HL-60/S4 treated with retinoic acid at 250 ng/mL for 4 days and 3 days (cell line): ENCODE measurements around the gene TAF1D.
"Not testable (repeated sequence)": the region's sequence is repeated elsewhere in the genome, so short reads cannot be mapped to it uniquely, and the experiment has no call there.

Source experiments
- in situ Hi-C: fragments of 300-500 bp; cut with MboI; formaldehyde crosslinking; loops from 2 replicates; pipeline ENCODE4 v1.7.0; 2022; ENCODE audit warnings: low sequenced_read_pairs

Gene TAF1D

DNA sequence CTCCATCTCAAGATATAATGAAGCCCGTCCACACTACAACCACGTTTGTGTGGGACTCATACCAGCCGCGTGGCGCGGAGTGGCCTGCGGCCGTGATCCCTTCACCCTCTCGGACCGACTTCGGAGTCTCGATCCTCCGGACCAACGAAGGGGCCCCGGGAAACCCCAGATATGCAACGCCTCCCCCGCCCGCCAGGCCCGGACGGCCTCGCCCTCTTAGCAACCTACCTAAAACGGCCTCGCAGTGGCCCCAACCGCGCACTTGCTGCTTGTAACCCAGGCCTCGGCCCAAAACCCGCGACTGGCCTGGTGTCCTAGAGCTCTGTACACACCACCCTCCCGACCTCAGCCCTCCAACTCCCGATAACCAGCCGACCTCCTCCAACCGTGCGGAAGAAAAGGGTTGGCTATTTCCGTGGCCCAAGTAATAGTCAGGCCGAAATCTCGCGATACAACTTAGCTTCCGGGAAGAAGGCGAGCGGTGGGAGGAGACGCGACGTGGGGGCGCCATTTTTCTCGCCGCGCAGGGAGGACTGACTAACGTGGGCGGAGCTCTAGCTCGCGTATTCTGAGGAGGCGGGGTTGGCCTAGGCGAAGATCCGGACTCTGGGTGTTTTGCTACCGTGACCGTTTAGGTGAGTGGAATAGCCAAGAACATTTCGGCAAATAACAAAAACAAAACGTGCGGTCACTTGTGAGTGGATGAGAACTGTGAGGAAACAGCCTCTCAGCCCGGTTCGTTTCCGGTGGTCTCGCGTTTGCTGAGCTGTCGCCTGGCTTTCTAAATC, at the start of gene TAF1D, which contains the start of gene C11orf54:
TSS of gene TAF1D (minus strand) at position 402 of the 788 bp plus-strand sequence. CDS start 2,191 bp downstream, outside the sequence.
TSS of gene C11orf54 (plus strand) at position 579 of the 788 bp plus-strand sequence. CDS start 5,722 bp downstream, outside the sequence.
- in situ Hi-C loops: no loop called here

DNA sequence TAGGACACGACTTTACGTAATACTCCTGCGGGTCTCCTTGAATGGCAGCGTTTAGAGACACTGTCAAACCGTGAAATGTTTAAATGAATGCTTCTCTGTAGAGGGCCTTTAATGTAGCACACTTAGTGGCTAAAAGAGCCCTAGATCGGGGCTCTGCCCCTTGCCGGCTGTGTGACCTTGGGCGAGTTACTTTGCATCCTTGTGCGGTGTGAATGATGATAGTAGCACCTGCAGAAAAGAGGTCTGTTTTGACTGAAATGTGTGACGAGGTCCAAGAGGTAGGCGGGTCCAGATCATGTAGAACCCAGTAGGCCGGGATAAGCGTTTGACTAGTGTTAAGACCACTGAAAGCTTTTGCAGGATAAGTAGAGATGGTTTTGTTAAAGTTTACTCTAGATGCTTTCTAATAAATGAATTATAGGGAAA, 43.7 kb upstream of the TAF1D start:
- in situ Hi-C loops: no loop called here

- in situ Hi-C loops: no loop called here
Observed at GRCh38 chr11:93784145-93784934, 43.0 kb upstream of the TAF1D start, which contains the start of gene MED17. MED17 (plus strand) TSS chr11:93784282; CDS start chr11:93784514, 232 bp downstream.

DNA sequence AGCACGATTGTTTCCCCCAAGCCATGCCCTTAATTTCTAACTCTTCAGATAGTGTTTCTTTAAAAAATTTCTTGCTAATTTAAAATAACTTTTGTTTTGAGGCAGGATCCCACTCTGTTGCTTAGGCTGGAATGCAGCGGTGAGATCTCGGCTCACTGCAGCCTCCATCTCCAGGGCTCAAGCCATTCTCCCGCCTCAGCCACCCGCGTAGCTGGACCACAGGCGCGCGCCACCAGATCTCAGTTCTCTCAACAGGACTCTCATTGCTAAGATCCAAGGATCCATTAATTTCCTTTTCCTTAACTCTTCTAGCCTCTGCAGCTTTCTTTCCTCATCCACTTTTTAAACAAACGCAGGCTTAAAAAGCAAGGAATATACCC, 42.5 kb upstream of the TAF1D start:
- in situ Hi-C loops: no loop called here

DNA sequence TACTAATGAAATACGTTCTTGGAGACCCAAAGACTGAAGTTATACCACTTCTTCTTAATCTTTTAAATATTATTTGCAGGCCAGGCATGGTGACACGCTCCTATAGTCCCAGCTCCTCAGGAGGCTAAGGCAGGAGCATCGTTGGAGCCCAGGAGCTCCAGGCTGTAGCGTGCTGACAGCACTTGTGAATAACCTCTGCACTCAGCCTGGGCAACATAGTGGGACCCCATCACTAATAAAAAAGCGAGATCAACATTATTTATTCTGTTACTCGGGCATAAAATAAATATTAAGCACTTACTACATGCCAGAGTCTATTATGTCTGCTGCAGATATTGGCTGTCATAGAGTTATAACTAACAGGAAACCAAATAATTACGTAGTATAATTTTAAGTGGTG, 42.1 kb upstream of the TAF1D start:
- in situ Hi-C loops: no loop called here

GRCh38 chr11:93775289-93775688, 34.0 kb upstream of the TAF1D start:
- in situ Hi-C loops: no loop called here

GRCh38 chr11:93774560-93774959, 33.3 kb upstream of the TAF1D start:
- in situ Hi-C loops: not testable (repeated sequence)

DNA sequence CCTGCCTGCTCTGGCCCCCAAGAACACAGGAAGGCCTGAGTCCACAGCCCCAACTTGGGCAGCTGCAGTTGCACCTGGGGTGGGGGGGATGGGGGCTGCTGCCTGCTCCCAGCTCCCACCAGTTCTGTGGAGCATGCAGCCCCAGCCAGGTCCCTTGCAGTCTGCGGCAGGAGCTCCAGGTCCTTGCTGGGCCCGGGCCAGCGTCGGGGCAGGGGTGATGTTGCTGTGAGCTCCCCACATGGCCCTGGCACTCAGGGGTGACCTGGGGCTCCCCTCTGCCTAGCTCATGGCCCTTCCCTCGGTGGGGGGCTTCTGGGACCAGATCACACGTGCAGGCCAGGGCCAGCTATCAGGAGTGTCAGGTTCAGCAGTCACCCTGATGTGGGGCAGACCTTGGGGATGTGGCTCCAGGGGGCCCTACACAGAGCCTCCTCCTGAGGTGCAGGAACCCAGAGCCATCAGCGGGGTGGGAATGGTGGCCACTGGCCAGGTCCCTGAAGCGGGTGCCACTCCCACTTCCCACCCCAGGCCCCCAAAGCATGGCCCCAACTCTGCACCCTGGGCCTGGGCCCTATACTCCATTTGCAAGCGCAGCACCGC, 32.4 kb upstream of the TAF1D start:
- in situ Hi-C loops: no loop called here

- in situ Hi-C loops: no loop called here
Observed at GRCh38 chr11:93773045-93773477, 31.8 kb upstream of the TAF1D start.

DNA sequence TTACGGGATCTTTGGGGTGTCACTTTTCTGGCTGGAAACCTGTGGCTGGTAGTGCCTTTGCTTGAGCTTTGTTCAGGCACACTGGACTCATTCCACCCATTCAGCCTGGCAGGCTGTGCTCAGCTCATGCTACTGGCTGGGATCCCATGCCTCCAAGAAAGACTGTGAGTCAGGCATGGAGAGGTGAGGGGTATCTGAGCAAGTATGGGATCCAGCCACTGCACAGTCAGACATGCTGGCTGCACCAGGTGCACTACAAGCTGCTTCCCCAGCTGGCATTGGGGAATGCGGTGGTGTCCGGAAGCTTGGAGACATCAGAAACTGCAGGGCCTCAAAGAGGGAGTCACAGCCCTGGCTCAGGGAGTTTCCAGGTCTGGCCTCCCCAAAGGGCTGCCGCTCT, 30.8 kb upstream of the TAF1D start:
- in situ Hi-C loops: no loop called here

GRCh38 chr11:93770160-93770559, 28.9 kb upstream of the TAF1D start:
- in situ Hi-C loops: no loop called here

- in situ Hi-C loops: no loop called here
Observed at GRCh38 chr11:93767018-93767417, 25.7 kb upstream of the TAF1D start.

- in situ Hi-C loops: no loop called here
Observed at GRCh38 chr11:93766504-93766903, 25.2 kb upstream of the TAF1D start.

GRCh38 chr11:93765551-93765950, 24.3 kb upstream of the TAF1D start:
- in situ Hi-C loops: no loop called here

- in situ Hi-C loops: no loop called here
Observed at GRCh38 chr11:93761910-93762309, 20.6 kb upstream of the TAF1D start.

DNA sequence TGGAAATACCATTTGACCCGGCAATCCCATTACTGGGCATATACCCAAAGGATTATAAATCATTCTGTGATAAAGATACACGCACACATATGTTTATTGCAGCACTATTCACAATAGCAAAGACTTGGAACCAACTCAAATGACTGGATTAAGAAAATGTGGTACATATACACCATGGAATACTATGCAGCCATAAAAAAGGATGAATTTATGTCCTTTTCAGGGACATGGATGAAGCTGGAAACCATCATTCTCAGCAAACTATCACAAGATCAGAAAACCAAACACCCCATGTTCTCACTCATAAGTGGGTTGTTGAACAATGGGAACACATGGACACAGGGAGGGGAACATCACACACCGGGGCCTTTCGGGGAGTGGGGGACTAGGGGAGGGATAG, 17.8 kb upstream of the TAF1D start:
- in situ Hi-C loops: not testable (repeated sequence)

DNA sequence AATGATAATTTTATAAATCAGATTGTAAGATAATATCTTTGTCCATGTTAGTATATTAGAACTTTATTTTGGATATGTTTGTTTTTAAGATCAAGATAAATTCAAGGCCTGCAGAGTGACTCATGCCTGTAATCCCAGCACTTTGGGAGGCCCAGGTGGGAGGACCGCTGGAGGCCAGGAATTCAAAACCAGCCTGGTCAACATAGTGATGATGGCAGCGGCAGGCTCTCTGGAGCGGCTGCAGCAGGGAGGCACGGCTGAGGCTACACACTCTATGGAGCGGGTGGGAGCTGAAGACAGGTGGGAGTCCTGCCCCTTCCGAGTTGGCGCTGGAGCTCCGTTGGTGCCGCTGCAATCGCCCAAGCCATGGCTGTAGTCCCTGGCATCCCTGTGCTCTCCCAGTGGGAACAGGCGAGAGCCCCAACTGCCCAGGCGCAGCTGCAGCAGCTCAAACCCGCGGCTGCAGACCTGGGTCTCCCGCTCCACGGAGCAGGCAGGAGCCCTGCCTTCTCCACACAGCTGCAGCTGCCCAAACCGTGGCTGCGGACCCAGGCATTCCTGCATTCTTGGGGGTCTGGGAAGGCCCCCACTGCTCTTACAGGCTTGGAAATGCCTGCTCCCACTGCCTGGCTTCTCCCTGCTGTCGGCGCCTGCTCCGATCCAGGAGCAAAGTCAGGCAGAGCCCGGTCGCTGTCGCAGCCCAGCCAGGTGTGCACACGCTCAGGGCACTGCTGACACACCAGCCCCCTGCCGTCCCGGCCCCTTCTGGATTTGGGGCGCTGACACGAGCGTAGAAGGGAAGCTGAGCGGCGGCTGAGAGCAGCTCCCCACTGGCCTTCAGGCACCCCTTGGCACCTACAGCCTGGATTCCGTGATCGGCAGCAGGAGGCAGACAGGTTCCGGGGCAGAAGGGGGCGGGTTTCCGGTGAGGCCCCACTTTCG, 16.9 kb upstream of the TAF1D start:
- in situ Hi-C loops: no loop called here

DNA sequence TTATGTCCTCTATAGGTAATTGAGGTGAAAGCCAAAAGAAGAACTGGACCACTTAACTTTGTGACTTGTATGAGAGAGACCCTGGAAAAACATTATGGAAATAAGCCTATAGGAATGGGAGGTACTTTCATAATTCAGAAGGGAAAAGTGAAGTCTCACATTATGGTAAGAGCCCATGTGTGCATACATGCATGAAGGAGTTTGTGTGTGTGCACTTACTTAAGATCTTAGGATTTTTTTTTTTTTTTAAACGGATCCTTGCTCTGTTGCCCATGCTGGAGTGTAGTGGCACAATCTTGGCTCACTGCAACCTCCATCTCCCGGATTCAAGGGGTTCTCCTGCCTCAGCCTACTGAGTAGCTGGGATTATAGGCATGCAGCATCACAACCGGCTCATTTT, 16.0 kb upstream of the TAF1D start:
- in situ Hi-C loops: no loop called here

GRCh38 chr11:93756748-93757147, 15.5 kb upstream of the TAF1D start:
- in situ Hi-C loops: no loop called here

DNA sequence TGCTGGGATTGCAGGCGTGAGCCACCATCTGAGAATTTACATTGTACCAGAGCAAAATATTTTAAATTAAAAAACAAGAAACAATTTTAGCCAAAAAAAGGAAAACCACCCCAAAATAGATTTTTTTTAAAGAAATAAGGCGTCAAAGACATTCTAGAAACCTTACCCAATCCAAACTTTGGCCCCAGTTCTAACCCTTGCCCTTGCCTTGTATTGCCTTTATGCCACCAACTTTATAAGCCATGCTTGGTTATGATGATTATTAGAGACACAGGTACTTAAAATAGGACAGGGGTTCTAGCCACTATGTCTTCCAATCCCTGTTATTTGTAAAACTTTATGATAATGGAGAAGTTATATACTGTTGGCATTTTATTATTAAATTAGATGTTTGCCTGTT, 11.9 kb upstream of the TAF1D start:
- in situ Hi-C loops: no loop called here
